ENCODE results near the gene SOSTDC1.

SOSTDC1 gene

GRCh38 chr7:16428182-16428581, 37.4 kb downstream of the SOSTDC1 start:
- ATAC-seq: peak; percentile 28
- TF ChIP-seq SNAI2 (CRISPR knock-in tag; IDR thresholded peaks at IDR 0.05) (no peak), GLIS3 (CRISPR knock-in tag; IDR thresholded peaks at IDR 0.05) (no peak), ZNF70 (CRISPR knock-in tag; IDR thresholded peaks at IDR 0.05) (no peak), PATZ1 (CRISPR knock-in tag; IDR thresholded peaks at IDR 0.05; ENCODE audit: borderline replicate concordance) (no peak), CSRNP3 (CRISPR knock-in tag; IDR thresholded peaks at IDR 0.05) (no peak), OSR1 (CRISPR knock-in tag; IDR thresholded peaks at IDR 0.05) (no peak), ZNF565 (CRISPR knock-in tag; conservative IDR thresholded peaks at IDR 0.05; ENCODE audit: low read depth) (no peak), ZFP30 (CRISPR knock-in tag; IDR thresholded peaks at IDR 0.05) (no peak), TSHZ2 (CRISPR knock-in tag; IDR thresholded peaks at IDR 0.05) (no peak), PPARA (CRISPR knock-in tag; IDR thresholded peaks at IDR 0.05; ENCODE audit: borderline replicate concordance) (no peak), CREB5 (CRISPR knock-in tag; IDR thresholded peaks at IDR 0.05; ENCODE audit: low read depth) (no peak), ARNTL (CRISPR knock-in tag; IDR thresholded peaks at IDR 0.05; ENCODE audit: borderline replicate concordance, low read depth) (no peak), ZNF8 (CRISPR knock-in tag; IDR thresholded peaks at IDR 0.05) (no peak), RARB (CRISPR knock-in tag; IDR thresholded peaks at IDR 0.05) (no peak), POU6F1 (CRISPR knock-in tag; IDR thresholded peaks at IDR 0.05; ENCODE audit: borderline replicate concordance, low read depth) (no peak)

GRCh38 chr7:16423761-16424160, 41.8 kb downstream of the SOSTDC1 start:
- no peak for ATAC-seq
- TF ChIP-seq CSRNP3 (CRISPR knock-in tag; IDR thresholded peaks at IDR 0.05): no peak
- TF ChIP-seq TSHZ2 (CRISPR knock-in tag; IDR thresholded peaks at IDR 0.05): no peak
- no peak for TF ChIP-seq CSDC2 (CRISPR knock-in tag; IDR thresholded peaks at IDR 0.05)
- no peak for TF ChIP-seq TOX (CRISPR knock-in tag; IDR thresholded peaks at IDR 0.05; ENCODE audit: borderline replicate concordance)
- TF ChIP-seq SNAI2 (CRISPR knock-in tag; IDR thresholded peaks at IDR 0.05): no peak
- no peak for TF ChIP-seq CREB5 (CRISPR knock-in tag; IDR thresholded peaks at IDR 0.05; ENCODE audit: low read depth)
- TF ChIP-seq POU6F1 (CRISPR knock-in tag; IDR thresholded peaks at IDR 0.05; ENCODE audit: borderline replicate concordance, low read depth): no peak
- no peak for TF ChIP-seq ESRRG (CRISPR knock-in tag; IDR thresholded peaks at IDR 0.05)
- no peak for TF ChIP-seq PATZ1 (CRISPR knock-in tag; IDR thresholded peaks at IDR 0.05; ENCODE audit: borderline replicate concordance)
- no peak for TF ChIP-seq TCF4 (CRISPR knock-in tag; IDR thresholded peaks at IDR 0.05; ENCODE audit: borderline replicate concordance)
- TF ChIP-seq ZNF70 (CRISPR knock-in tag; IDR thresholded peaks at IDR 0.05): no peak
- no peak for TF ChIP-seq ZFP30 (CRISPR knock-in tag; IDR thresholded peaks at IDR 0.05)
- no peak for TF ChIP-seq ARNTL (CRISPR knock-in tag; IDR thresholded peaks at IDR 0.05; ENCODE audit: borderline replicate concordance, low read depth)
